ENCODE data around the gene LIFR.
"Not testable (repeated sequence)": the region's sequence is repeated elsewhere in the genome, so short reads cannot be mapped to it uniquely, and the experiment has no call there.

LIFR gene

GRCh38 chr5:38524022-38524421 is 32.4 kb downstream of the LIFR start:
- peaks cover 1% of the 10 kb centered on the region for H3K27me3 ChIP-seq (replicated peaks; ENCODE audit: control insufficient read depth, insufficient read depth, low read length)
- no peak for DNase-seq (ENCODE audit: extremely low read depth, insufficient read length)
- TF ChIP-seq CTCF (IDR thresholded peaks at IDR 0.05; ENCODE audit: insufficient read depth, low read length, poor library complexity, severe bottlenecking): no peak
- no peaks in the 10 kb centered on the region for H3K36me3 ChIP-seq (ENCODE audit: control insufficient read depth, insufficient read depth, low read length)
- no peak overlapping the region for H3K4me3 ChIP-seq (replicated peaks; ENCODE audit: low read depth, low read length)

- no peak for DNase-seq (ENCODE audit: extremely low read depth, insufficient read length)
- no peak for TF ChIP-seq CTCF (IDR thresholded peaks at IDR 0.05; ENCODE audit: insufficient read depth, low read length, poor library complexity, severe bottlenecking)
- no peaks in the 10 kb centered on the region for H3K36me3 ChIP-seq (ENCODE audit: control insufficient read depth, insufficient read depth, low read length)
- H3K27me3 ChIP-seq (replicated peaks; ENCODE audit: control insufficient read depth, insufficient read depth, low read length): peaks cover 1% of the 10 kb centered on the region; the same call in 1 of the 2 replicates
- H3K4me3 ChIP-seq (replicated peaks; ENCODE audit: low read depth, low read length): no peak overlapping the region
Measured at GRCh38 chr5:38519476-38519875, 37.0 kb downstream of the LIFR start.

GRCh38 chr5:38518341-38518740 is 38.1 kb downstream of the LIFR start:
- Histone ChIP-seq H3K27me3 (replicated peaks; ENCODE audit: control insufficient read depth, insufficient read depth, low read length) (peaks cover 1% of the 10 kb centered on the region; the same call in 1 of the 2 replicates), H3K36me3 (ENCODE audit: control insufficient read depth, insufficient read depth, low read length) (no peaks in the 10 kb centered on the region), H3K4me3 (replicated peaks; ENCODE audit: low read depth, low read length) (no peak overlapping the region)
- DNase-seq (ENCODE audit: extremely low read depth, insufficient read length): no peak
- no peak for TF ChIP-seq CTCF (IDR thresholded peaks at IDR 0.05; ENCODE audit: insufficient read depth, low read length, poor library complexity, severe bottlenecking)

GRCh38 chr5:38516649-38517048 is 39.8 kb downstream of the LIFR start:
- H3K4me3 ChIP-seq (replicated peaks; ENCODE audit: low read depth, low read length); DNase-seq (ENCODE audit: extremely low read depth, insufficient read length); H3K36me3 ChIP-seq (ENCODE audit: control insufficient read depth, insufficient read depth, low read length); H3K27me3 ChIP-seq (replicated peaks; ENCODE audit: control insufficient read depth, insufficient read depth, low read length): not testable (repeated sequence)

GRCh38 chr5:38515646-38516045 is 40.8 kb downstream of the LIFR start:
- DNase-seq (ENCODE audit: extremely low read depth, insufficient read length): no peak
- Histone ChIP-seq H3K27me3 (replicated peaks; ENCODE audit: control insufficient read depth, insufficient read depth, low read length) (no peaks in the 10 kb centered on the region), H3K36me3 (ENCODE audit: control insufficient read depth, insufficient read depth, low read length) (no peaks in the 10 kb centered on the region), H3K4me3 (replicated peaks; ENCODE audit: low read depth, low read length) (no peak overlapping the region)
- no peak for TF ChIP-seq CTCF (IDR thresholded peaks at IDR 0.05; ENCODE audit: insufficient read depth, low read length, poor library complexity, severe bottlenecking)

- no peak for DNase-seq (ENCODE audit: extremely low read depth, insufficient read length)
- H3K4me3 ChIP-seq (replicated peaks; ENCODE audit: low read depth, low read length): no peak overlapping the region
- no peak for TF ChIP-seq CTCF (IDR thresholded peaks at IDR 0.05; ENCODE audit: insufficient read depth, low read length, poor library complexity, severe bottlenecking)
- no peaks in the 10 kb centered on the region for H3K36me3 ChIP-seq (ENCODE audit: control insufficient read depth, insufficient read depth, low read length)
- H3K27me3 ChIP-seq (replicated peaks; ENCODE audit: control insufficient read depth, insufficient read depth, low read length): no peaks in the 10 kb centered on the region
Measured at GRCh38 chr5:38515092-38515491, 41.4 kb downstream of the LIFR start.
